Activated CD8-positive, alpha-beta T cell treated with anti-CD3 and anti-CD28 coated beads, Interleukin-2, amount 10 ng/mL, durations not matched to agents 7 days and 5 days (primary cell): Measurements from ENCODE around the gene ARHGEF4. TPM values are rescaled to one million over a fixed set of nuclear protein-coding genes. Genes with fewer than 3 reads are reported as not detected.

Experiments
- ATAC-seq: fragments of 150-1000 bp; cut with Tn5 transposase; one replicate; pipeline ENCODE4 v1.10.0; 2021; ENCODE audit warnings: moderate library complexity
- CTCF ChIA-PET: fragments of 350-600 bp; sonication (Branson Sonifier 250); formaldehyde crosslinking; loops from one replicate; lab custom pipeline; 2021; ENCODE audit warnings: antibody characterized with exemption; lab: Charles Lee
- POLR2A ChIA-PET: fragments of 350-600 bp; sonication (Branson Sonifier 250); formaldehyde crosslinking; loops from one replicate; lab custom pipeline; 2021; ENCODE audit warnings: antibody characterized with exemption; lab: Charles Lee
- DNase-seq: peaks from one replicate; pipeline ENCODE4 v3.0.0-alpha.2; 2020
- H3K27ac Mint-ChIP-seq: one replicate; pipeline ENCODE4 v1.8.0; 2021; ENCODE audit warnings: mild to moderate bottlenecking, mixed read lengths
- H3K27me3 Mint-ChIP-seq: one replicate; pipeline ENCODE4 v1.8.0; 2021; ENCODE audit warnings: low read depth, mixed read lengths
- H3K36me3 Mint-ChIP-seq: one replicate; pipeline ENCODE4 v1.8.0; 2021; ENCODE audit warnings: low read depth, mixed read lengths
- H3K4me1 Mint-ChIP-seq: one replicate; pipeline ENCODE4 v1.8.0; 2021; ENCODE audit warnings: low read depth, mixed read lengths
- H3K4me3 Mint-ChIP-seq: one replicate; pipeline ENCODE4 v1.8.0; 2021; ENCODE audit warnings: mild to moderate bottlenecking, mixed read lengths
- H3K9me3 Mint-ChIP-seq: one replicate; pipeline ENCODE4 v1.8.0; 2022; ENCODE audit warnings: mixed read lengths; ENCODE audit not compliant: insufficient read depth
- total RNA-seq, 2 experiments: library from RNA; stranded (reverse); gene quantifications; one replicate each; pipeline ENCODE4 v1.2.3, GENCODE V29; 2021

Gene ARHGEF4
- total RNA-seq, 2 experiments from 2014 or later: 2.9 to 3.3 TPM

GRCh38 chr2:130870161-130870485 is 33.4 kb downstream of the ARHGEF4 start:
- ChIA-PET CTCF (interaction anchor here (2.0 kb wide), 1 partner anchor 73 kb away, joined by 8 read pairs; no protein-coding TSS in a partner anchor), POLR2A (no interaction called here)
- Mint-ChIP-seq H3K36me3 (no peaks in the 10 kb centered on the region), H3K27me3 (peaks cover 6% of the 10 kb centered on the region), H3K27ac (no peak overlapping the region), H3K4me1 (no peaks in the 10 kb centered on the region), H3K9me3 (no peaks in the 10 kb centered on the region), H3K4me3 (no peak overlapping the region)
- ATAC-seq (no peak), DNase-seq (no peak)

DNA sequence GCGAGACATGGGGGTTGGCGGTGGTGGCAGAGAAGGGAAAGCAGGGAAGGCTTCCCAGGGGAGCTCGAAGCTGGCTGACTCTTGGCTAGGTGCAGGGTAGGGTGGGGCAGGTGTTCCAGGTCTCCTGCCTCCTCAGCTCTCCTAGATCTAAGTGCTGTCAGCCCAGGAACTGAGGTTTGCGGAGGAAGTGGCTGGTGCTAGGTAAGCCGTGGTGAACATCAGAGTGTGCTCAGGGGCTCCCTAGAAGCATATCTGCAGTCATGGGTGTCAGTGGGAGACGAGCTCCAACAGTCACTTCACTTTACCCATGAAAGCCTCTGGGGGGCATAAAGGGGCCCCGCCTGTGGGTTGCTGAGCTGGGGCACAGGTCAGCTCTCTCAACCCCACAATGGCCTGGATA is 34.1 kb downstream of the ARHGEF4 start:
- Mint-ChIP-seq H3K4me3 (no peak overlapping the region), H3K36me3 (no peaks in the 10 kb centered on the region), H3K27me3 (peaks cover 9% of the 10 kb centered on the region), H3K9me3 (no peaks in the 10 kb centered on the region), H3K27ac (no peak overlapping the region), H3K4me1 (no peaks in the 10 kb centered on the region)
- DNase-seq (no peak), ATAC-seq (no peak)
- CTCF ChIA-PET: interaction anchor here (8.7 kb wide), 1 partner anchor 73 kb away, joined by 164 read pairs; no protein-coding TSS in a partner anchor
- POLR2A ChIA-PET: no interaction called here

GRCh38 chr2:130871843-130872740 is 35.4 kb downstream of the ARHGEF4 start:
- Mint-ChIP-seq H3K4me3 (no peak overlapping the region), H3K9me3 (no peaks in the 10 kb centered on the region), H3K36me3 (no peaks in the 10 kb centered on the region), H3K27ac (no peak overlapping the region), H3K27me3 (peaks cover 12% of the 10 kb centered on the region), H3K4me1 (no peaks in the 10 kb centered on the region)
- ATAC-seq: no peak
- ChIA-PET CTCF (interaction anchor here (1.4 to 8.7 kb wide), 2 partner anchors 26 to 74 kb away, joined by 4 to 164 read pairs; no protein-coding TSS in a partner anchor), POLR2A (no interaction called here)
- no peak for DNase-seq

GRCh38 chr2:130872741-130873125 is 36.0 kb downstream of the ARHGEF4 start:
- ATAC-seq: no peak
- Mint-ChIP-seq H3K4me3 (no peak overlapping the region), H3K36me3 (no peaks in the 10 kb centered on the region), H3K9me3 (no peaks in the 10 kb centered on the region), H3K27ac (no peak overlapping the region), H3K4me1 (no peaks in the 10 kb centered on the region), H3K27me3 (peaks cover 12% of the 10 kb centered on the region)
- ChIA-PET POLR2A (interaction anchor here (1.9 kb wide), 1 partner anchor 75 kb away, joined by 14 read pairs; no protein-coding TSS in a partner anchor), CTCF (interaction anchor here (0.8 to 8.7 kb wide), 4 partner anchors 16 to 75 kb away, joined by 3 to 164 read pairs (median 4); no protein-coding TSS in a partner anchor)
- no peak for DNase-seq

GRCh38 chr2:130873700-130874346 is 37.1 kb downstream of the ARHGEF4 start:
- ATAC-seq: peak; percentile 83
- no peaks in the 10 kb centered on the region for H3K4me1 Mint-ChIP-seq
- H3K36me3 Mint-ChIP-seq: no peaks in the 10 kb centered on the region
- DNase-seq: peak; percentile 81
- no peak overlapping the region for H3K4me3 Mint-ChIP-seq
- ChIA-PET POLR2A (interaction anchor here (1.9 kb wide), 1 partner anchor 76 kb away, joined by 14 read pairs; no protein-coding TSS in a partner anchor), CTCF (interaction anchor here (0.6 to 8.7 kb wide), 16 partner anchors 10 to 218 kb away, joined by 3 to 164 read pairs (median 4); no protein-coding TSS in a partner anchor)
- H3K9me3 Mint-ChIP-seq: no peaks in the 10 kb centered on the region
- H3K27me3 Mint-ChIP-seq: peaks cover 14% of the 10 kb centered on the region
- no peak overlapping the region for H3K27ac Mint-ChIP-seq

DNA sequence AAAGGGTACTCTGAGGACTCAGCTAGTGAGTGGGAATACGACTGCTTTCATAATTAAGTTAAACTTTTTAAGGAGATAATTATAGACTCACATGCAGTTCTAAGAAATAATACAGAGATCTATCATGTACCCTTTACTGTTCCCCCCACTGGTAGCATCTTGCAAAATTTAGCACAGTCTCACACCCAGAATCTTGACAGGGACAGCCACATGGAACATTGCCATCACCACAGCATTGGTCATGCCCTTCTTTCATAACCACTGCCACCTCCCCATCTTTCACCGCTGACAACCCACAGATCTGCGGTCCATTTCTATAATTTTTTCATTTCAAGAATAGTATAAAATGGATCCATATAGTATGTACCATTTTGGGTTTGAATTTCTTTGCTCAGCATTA is 37.8 kb downstream of the ARHGEF4 start:
- POLR2A ChIA-PET: interaction anchor here (1.9 kb wide), 1 partner anchor 77 kb away, joined by 14 read pairs; no protein-coding TSS in a partner anchor
- Mint-ChIP-seq H3K9me3 (no peaks in the 10 kb centered on the region), H3K4me3 (no peak overlapping the region), H3K27me3 (peaks cover 18% of the 10 kb centered on the region), H3K36me3 (no peaks in the 10 kb centered on the region), H3K27ac (no peak overlapping the region), H3K4me1 (no peaks in the 10 kb centered on the region)
- ATAC-seq: no peak
- CTCF ChIA-PET: interaction anchor here (1.1 to 8.7 kb wide), 7 partner anchors 9 to 218 kb away, joined by 4 to 164 read pairs (median 5); no protein-coding TSS in a partner anchor
- DNase-seq: no peak

- Mint-ChIP-seq H3K36me3 (no peaks in the 10 kb centered on the region), H3K27me3 (peaks cover 18% of the 10 kb centered on the region), H3K4me1 (no peaks in the 10 kb centered on the region), H3K27ac (no peak overlapping the region), H3K4me3 (no peak overlapping the region), H3K9me3 (no peaks in the 10 kb centered on the region)
- ChIA-PET POLR2A (no interaction called here), CTCF (interaction anchor here (0.9 to 8.7 kb wide), 2 partner anchors 78 to 85 kb away, joined by 3 to 164 read pairs; no protein-coding TSS in a partner anchor)
- no peak for DNase-seq
- no peak for ATAC-seq
Measured at GRCh38 chr2:130875935-130876334, 39.2 kb downstream of the ARHGEF4 start.

- DNase-seq (no peak), ATAC-seq (no peak)
- Mint-ChIP-seq H3K4me1 (no peaks in the 10 kb centered on the region), H3K4me3 (no peak overlapping the region), H3K27ac (no peak overlapping the region), H3K9me3 (no peaks in the 10 kb centered on the region), H3K36me3 (no peaks in the 10 kb centered on the region), H3K27me3 (peaks cover 18% of the 10 kb centered on the region)
- ChIA-PET POLR2A (no interaction called here), CTCF (interaction anchor here (8.7 kb wide), 1 partner anchor 79 kb away, joined by 164 read pairs; no protein-coding TSS in a partner anchor)
Measured at GRCh38 chr2:130877258-130877657, 40.5 kb downstream of the ARHGEF4 start.

GRCh38 chr2:130878316-130878715 is 41.6 kb downstream of the ARHGEF4 start:
- DNase-seq: no peak
- ATAC-seq: no peak
- no peaks in the 10 kb centered on the region for H3K36me3 Mint-ChIP-seq
- H3K27ac Mint-ChIP-seq: no peak overlapping the region
- peaks cover 18% of the 10 kb centered on the region for H3K27me3 Mint-ChIP-seq
- H3K4me1 Mint-ChIP-seq: no peaks in the 10 kb centered on the region
- no peaks in the 10 kb centered on the region for H3K9me3 Mint-ChIP-seq
- CTCF ChIA-PET: interaction anchor here (8.7 kb wide), 1 partner anchor 81 kb away, joined by 164 read pairs; no protein-coding TSS in a partner anchor
- H3K4me3 Mint-ChIP-seq: no peak overlapping the region
- POLR2A ChIA-PET: no interaction called here

DNA sequence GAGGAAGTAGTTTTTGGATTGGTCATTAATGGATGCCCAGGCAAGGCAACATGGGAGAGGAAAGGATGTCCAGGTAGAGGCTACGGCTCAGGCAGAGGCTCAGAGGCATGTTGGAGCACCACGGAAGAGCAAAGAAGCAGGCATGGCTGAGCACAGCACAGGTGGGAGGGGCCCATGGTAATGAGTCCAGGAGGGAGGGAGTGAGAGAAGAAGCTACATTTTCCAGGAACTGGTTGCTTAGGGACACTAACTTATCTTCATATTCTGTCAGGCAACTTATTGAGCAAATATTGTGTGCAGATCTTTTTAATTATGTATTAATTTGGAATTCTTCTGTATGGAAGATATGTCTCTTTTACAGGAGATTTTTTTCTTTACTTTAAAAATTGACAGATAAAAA is 42.2 kb downstream of the ARHGEF4 start:
- H3K27me3 Mint-ChIP-seq: peaks cover 19% of the 10 kb centered on the region
- no peak for ATAC-seq
- DNase-seq: no peak
- H3K9me3 Mint-ChIP-seq: no peaks in the 10 kb centered on the region
- POLR2A ChIA-PET: no interaction called here
- no peaks in the 10 kb centered on the region for H3K36me3 Mint-ChIP-seq
- H3K4me1 Mint-ChIP-seq: no peaks in the 10 kb centered on the region
- H3K27ac Mint-ChIP-seq: no peak overlapping the region
- CTCF ChIA-PET: interaction anchor here (8.7 kb wide), 1 partner anchor 81 kb away, joined by 164 read pairs; no protein-coding TSS in a partner anchor
- H3K4me3 Mint-ChIP-seq: no peak overlapping the region

DNA sequence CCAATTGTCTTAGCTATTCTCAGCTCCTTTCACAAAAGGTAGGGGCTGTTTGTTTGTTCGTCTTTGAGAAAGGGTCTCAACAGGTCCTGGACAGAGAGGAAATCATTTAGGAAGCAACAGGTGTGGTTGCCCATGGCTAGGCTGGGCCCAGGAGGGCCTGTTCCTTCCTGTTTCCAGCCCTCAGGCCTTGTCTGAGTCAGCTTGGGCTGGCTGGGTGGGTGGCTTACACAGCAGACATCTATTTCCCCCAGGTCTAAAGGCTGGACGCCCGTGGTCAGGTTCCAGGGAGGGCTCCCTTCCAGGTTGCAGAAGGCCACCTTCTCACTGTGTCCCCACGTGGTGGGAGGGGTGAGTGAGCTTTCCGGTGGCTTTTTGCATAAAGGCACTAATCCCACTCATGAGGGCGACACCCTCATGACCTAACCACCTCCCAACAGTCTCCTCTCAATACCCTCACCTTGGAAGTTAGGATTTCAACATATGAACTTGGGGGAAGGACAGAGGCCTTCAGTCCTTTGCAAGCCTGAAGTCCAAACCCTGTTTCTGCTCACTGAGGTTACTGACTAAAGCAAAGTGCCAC is 45.5 kb downstream of the ARHGEF4 start:
- Mint-ChIP-seq H3K27me3 (peaks cover 10% of the 10 kb centered on the region), H3K27ac (no peak overlapping the region), H3K4me3 (no peak overlapping the region), H3K36me3 (no peaks in the 10 kb centered on the region), H3K4me1 (no peaks in the 10 kb centered on the region), H3K9me3 (no peaks in the 10 kb centered on the region)
- CTCF ChIA-PET: interaction anchor here (3.1 kb wide), 1 partner anchor 8 kb away, joined by 11 read pairs; no protein-coding TSS in a partner anchor
- DNase-seq: no peak
- ATAC-seq: no peak
- POLR2A ChIA-PET: no interaction called here
